GM13977 (cell line): ENCODE data around the gene S1PR1.

Experiments
- DNase-seq: peaks from one replicate; pipeline ENCODE4 v3.0.0; 2012; ENCODE audit warnings: low spot score
- in situ Hi-C: fragments of 300-500 bp; cut with MboI; formaldehyde crosslinking; loops from one replicate; pipeline ENCODE4 v1.12.0; 2022; ENCODE audit warnings: low sequenced_read_pairs, low pct_unique_long_range_greater_than_20kb, mixed read lengths, inconsistent platforms; ENCODE audit not compliant: unreplicated experiment
- TF ChIP-seq, protein P1 (sequence below): IDR thresholded peaks from 2 replicates; pipeline ENCODE4 v1.5.1; 2012; ENCODE audit warnings: mild to moderate bottlenecking, control low read depth; ENCODE audit not compliant: insufficient read depth; ENCODE audit errors: extremely low read depth, missing control alignments

The S1PR1 gene

GRCh38 chr1:101259744-101260148 is 22.9 kb downstream of the S1PR1 start:
- in situ Hi-C loops = no loop called here
- no peak for DNase-seq
- TF ChIP-seq, protein P1, sequence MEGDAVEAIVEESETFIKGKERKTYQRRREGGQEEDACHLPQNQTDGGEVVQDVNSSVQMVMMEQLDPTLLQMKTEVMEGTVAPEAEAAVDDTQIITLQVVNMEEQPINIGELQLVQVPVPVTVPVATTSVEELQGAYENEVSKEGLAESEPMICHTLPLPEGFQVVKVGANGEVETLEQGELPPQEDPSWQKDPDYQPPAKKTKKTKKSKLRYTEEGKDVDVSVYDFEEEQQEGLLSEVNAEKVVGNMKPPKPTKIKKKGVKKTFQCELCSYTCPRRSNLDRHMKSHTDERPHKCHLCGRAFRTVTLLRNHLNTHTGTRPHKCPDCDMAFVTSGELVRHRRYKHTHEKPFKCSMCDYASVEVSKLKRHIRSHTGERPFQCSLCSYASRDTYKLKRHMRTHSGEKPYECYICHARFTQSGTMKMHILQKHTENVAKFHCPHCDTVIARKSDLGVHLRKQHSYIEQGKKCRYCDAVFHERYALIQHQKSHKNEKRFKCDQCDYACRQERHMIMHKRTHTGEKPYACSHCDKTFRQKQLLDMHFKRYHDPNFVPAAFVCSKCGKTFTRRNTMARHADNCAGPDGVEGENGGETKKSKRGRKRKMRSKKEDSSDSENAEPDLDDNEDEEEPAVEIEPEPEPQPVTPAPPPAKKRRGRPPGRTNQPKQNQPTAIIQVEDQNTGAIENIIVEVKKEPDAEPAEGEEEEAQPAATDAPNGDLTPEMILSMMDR = no peak

DNA sequence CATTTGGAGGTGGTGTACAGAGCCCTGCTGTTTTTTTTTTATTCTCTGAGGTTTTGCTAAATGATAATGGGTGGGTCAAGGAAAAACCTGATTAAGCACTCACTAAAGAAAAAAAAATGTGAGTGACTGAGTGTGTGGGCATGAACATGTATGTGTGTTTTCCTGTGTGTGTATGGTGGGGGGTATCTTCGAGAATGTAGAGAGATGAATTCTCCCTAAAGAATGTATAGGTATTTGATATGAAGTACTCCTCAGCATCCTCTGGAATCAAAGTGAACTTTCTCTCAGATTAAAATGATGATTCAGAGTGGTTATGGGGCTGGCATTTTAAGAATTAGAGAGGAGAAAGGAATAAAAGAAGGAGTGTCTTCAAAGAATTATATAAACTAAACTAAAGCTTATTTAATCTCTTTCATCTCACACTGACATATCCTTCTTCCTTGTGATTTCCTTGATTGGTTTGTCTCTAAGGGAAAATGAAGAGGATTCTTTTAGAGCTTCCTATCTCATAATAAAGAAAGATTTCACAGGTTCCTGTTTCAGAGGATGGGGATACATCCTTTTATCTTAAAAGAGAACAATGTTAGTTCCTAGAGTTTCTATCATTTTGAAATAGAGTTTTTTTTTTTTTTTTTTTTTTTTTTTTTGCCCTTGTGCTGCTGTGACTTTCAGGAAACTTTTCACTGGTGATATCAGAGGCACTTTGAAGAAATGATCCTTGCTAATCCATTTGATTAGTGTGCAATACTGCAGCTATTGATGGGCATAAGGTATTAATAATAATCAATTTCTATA is 23.9 kb downstream of the S1PR1 start:
- in situ Hi-C loops = no loop called here
- no peak for DNase-seq
- TF ChIP-seq, protein P1 = no peak

DNA sequence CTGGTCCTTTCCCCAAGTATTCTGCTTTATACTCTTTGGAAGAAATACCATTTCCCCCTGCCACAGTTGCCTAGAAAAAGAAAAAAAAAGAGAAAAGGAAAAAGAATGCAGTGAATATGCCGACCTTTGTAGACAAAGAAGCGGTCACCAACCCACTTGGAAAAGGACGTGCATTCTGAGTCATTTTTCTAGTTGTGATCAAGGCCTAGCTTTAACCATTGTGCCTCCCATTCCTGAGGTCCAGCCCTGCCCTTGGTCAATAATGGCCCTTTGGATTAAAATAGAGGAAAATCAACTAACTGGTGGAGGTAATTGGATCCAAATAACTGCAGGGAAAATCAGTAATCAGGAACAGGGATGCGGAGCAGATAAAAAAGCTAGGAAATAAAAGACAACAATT is 24.8 kb downstream of the S1PR1 start:
- in situ Hi-C loops = no loop called here
- TF ChIP-seq, protein P1 = no peak
- no peak for DNase-seq

- no peak for DNase-seq
- TF ChIP-seq, protein P1 = no peak
- in situ Hi-C loops = no loop called here
Observed at GRCh38 chr1:101262060-101262459, 25.2 kb downstream of the S1PR1 start.

DNA sequence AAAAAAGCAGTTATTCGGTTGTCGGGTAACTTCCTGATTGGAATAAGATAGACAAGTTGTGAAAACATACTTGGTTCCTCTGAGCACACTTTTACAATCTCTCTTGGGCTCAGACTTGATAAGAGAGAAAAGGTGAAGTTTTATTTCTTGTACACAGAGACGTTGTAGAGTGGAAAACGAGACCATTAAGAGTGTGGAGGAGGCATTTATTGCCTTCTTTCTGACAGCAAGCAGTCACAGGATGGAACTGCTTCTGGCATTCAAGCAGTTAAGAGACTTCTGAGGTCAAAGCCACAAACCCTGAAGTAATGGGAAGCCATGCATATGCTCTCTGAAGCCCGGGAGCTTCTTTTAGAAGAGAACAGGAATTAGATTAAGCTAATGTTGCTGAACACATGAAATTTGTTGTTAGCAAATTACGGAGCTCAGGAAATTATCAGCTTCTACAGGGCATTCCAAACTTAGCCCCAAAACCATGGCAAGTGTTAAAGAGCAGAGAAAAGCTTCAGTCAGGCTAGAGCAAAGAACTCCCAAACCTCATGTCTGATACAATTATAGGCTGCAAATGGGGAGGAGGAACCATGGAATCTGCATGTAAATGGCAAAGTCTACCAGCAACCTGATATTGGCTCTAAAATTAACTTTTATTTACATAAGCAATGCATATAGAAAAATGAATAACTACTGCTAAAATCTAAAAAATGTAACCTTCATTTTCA is 26.0 kb downstream of the S1PR1 start:
- no peak for DNase-seq
- in situ Hi-C loops = no loop called here
- TF ChIP-seq, protein P1 = no peak

DNA sequence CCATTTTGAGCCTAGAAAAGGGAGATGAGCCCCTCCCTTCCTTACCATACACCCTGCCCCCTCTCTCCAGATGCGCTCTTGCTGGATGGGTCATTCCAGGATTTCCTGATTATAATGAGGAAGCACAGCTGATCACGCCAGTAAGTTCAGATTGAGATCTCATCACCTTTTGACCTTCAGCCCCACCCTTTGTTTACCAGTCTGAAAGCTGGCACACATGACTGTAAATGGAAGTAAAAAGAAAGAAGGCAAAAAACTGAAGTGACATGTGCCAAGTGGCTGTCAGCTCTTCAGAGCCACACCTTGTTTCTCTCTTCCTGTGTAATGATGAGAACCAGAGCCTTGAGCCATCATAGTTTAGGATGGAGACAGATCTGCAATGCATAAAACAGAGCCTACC is 27.9 kb downstream of the S1PR1 start:
- in situ Hi-C loops = no loop called here
- TF ChIP-seq, protein P1 = no peak
- DNase-seq = no peak
